HG03097 (cell line): Measurements from ENCODE around the gene KRTAP4-6.
"Not testable (repeated sequence)": the region's sequence is repeated elsewhere in the genome, so short reads cannot be mapped to it uniquely, and the experiment has no call there.

Experiments used
- ATAC-seq: cut with Tn5 transposase; IDR thresholded peaks from one replicate; pipeline ENCODE4 v1.9.1; 2021; ENCODE audit not compliant: unreplicated experiment, low FRiP score

The KRTAP4-6 gene

DNA sequence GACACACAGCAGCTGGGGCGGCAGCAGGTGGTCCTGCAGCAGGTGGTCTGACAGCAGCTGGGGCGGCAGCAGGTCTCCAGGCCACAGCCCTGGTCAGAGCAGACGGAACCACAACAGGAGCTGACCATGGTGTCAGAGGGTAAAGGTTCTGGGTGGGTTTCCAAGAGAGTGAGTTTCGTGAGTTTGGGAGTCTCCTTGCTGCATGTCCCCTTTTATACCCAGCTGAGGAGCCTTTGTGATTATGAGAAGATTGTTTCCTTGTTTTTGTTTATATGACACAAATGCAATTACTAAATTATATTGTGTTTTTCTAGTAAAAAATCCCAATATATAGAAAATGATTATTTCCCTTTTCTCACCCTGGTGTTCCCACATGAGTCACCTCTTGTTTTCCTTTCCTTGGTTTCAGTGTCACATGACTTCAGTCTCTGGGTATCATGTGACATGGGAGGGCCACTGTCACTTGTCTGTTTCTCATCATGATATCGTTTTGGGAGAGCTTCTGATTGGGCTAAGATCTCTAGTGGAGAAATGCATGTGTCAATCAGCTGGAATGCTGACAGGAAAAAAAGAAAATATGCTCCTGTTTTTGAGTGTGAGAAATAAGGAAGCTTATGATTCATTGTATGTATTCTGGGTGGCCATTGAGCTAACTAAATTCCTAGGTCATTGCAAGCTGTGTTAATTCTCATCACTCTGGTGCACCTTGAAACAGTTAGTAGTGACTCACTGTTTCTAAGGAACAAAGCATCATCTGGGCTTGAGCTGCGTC lies at the start of gene KRTAP4-6:
KRTAP4-6 (minus strand) TSS at position 185 of the 772 bp plus-strand sequence; CDS start at position 128, 57 bp downstream.
- no peak for ATAC-seq

DNA sequence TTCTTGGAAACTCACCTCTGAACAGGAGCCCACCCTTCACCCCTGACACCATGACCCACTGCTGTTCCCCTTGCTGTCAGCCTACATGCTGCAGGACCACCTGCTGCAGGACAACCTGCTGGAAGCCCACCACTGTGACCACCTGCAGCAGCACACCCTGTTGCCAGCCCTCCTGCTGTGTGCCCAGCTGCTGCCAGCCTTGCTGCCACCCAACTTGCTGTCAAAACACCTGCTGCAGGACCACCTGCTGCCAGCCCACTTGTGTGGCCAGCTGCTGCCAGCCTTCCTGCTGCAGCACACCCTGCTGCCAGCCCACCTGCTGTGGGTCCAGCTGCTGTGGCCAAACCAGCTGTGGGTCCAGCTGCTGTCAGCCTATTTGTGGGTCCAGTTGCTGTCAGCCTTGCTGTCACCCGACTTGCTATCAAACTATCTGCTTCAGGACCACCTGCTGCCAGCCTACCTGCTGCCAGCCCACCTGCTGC lies 49.5 kb upstream of the KRTAP4-6 start, which contains the start of gene KRTAP9-1:
KRTAP9-1 (plus strand) TSS at position 51 of the 482 bp plus-strand sequence; CDS start at position 51, 0 bp downstream.
- ATAC-seq: not testable (repeated sequence)

DNA sequence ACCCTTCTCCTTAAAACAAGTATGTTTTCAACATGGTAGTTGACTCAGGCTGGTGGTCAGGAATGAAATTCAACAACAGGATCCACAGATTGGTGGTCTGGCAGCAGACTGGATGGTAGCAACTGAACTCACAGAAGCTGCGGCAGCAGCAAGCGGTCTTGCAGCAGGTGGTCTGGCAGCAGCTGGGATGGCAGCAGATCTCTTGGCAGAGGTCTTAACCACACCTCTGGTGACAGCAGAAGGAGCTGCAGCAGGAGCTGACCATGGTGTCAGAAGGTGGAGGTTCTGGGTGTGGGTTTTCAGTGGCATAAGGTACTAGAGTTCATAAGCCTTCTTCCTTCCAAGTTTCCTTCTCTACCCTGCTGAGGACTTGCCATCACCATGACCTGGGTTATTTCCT lies 46.5 kb upstream of the KRTAP4-6 start:
- no peak for ATAC-seq

DNA sequence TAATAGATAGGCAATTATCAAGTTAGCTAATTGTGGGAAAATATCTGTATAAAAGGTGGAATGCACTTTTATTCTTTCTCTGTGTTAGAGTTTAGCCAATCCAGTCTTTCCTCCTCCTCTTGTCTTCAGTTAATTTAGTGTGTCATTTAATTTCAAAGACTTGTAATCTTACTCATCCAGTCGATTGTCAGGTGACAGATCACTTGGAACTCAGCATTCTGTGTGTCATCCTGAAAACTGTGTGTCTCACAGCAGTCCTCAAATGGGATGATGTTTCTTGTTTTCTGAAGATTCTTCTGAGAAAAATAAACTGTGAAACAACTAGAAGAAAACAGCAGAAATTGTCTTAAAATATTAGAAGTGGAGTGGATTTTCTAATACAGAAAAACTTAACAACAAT lies 44.7 kb upstream of the KRTAP4-6 start:
- ATAC-seq: no peak

DNA sequence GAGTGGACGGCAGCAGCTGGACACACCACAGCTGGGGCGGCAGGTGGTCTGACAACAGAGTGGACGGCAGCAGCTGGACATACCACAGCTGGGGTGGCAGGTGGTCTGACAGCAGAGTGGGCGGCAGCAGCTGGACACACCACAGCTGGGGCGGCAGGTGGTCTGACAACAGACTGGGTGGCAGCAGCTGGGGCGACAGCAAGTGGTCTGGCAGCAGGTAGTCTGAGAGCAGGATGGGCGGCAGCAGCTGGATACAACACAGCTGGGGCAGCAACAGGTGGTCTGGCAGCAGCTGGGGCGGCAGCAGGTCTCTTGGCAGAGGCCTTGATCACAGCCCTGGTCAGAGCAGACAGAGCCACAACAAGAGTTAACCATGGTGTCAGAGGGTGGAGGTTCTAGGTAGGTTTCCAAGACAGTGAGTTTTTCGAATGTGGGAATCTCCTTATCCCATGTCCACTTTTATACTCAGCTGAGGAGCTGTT lies 44.2 kb upstream of the KRTAP4-6 start, which contains the start of gene KRTAP4-1:
KRTAP4-1 (minus strand) TSS at position 432 of the 482 bp plus-strand sequence; CDS start at position 375, 57 bp downstream.
- ATAC-seq: no peak

DNA sequence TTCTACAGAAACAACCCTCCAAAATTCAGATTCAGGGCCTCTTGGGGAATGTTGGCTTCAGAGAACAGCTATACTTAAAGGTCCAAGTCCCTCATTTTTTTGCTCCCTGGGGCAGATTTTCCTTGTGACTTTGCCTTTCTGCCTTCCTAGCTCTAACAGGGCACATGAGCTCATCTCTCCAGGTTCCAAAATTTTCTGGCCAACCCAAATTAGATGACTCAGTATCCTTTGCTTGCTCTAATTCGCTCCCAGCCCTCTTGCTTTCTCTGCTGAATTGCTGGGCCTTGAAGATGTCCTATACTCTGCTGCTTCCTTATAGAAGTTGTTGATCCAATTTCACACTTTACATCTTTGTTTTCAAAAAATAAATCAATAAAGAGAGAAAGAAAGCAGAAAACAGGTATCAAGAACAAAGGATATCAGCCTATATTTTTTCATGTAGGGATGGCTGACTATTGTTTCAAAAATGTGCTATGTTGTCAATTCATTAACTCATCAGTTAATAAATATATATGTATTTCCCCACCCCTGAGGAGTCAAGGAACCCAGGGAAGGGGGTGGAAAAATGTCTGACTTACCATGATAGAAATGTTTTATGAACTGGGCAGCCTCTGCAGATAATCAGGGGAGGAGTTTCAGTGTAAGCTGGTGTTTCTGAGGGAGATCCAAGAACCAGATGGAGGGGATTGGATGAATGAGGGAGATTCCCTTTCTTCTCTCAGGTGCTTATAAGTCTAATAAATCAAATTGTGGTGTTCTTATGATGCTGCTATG lies 38.7 kb upstream of the KRTAP4-6 start:
- ATAC-seq: no peak

DNA sequence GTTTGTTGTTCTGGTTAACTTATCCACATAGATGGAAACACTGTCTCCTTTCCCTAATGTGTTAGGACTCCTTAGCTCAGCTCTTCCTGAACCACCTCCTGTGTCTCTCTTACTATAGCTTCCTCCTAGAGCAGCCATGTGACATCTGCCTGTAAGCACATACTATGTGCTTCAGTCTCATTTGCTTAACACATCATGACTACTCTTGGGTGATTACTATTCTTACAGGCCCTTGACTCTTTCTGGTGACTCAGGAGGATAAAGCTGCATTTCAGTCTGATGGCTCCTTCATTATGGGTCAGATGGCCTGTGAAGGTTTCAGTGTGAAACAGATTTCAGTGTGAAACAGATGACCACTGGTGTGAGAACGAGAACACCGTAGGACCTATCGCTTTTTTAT lies 38.0 kb upstream of the KRTAP4-6 start:
- ATAC-seq: no peak

DNA sequence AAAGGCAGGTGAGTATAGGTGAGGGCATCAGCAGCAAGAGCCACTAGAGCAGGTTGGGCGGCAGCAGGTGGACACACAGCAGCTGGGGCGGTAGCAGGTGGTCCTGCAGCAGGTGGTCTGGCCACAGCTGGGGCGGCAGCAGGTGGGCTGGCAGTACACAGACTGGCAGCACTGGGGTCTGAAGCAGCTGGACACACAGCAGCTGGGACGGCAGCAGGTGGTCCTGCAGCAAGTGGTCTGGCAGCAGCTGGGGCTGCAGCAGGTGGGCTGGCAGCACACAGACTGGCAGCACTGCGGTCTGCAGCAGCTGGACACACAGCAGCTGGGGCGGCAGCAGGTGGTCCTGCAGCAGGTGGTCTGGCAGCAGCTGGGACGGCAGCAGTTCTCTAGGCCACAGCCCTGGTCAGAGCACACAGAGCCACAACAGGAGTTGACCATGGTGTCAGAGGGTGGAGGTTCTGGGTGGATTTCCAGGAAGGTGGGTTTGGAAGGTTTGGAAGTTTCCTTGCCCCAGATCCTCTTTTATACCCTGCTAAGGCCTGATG lies 37.5 kb upstream of the KRTAP4-6 start, which contains the start of gene KRTAP4-2:
KRTAP4-2 (minus strand) TSS at position 495 of the 545 bp plus-strand sequence; CDS start at position 438, 57 bp downstream.
- no peak for ATAC-seq

DNA sequence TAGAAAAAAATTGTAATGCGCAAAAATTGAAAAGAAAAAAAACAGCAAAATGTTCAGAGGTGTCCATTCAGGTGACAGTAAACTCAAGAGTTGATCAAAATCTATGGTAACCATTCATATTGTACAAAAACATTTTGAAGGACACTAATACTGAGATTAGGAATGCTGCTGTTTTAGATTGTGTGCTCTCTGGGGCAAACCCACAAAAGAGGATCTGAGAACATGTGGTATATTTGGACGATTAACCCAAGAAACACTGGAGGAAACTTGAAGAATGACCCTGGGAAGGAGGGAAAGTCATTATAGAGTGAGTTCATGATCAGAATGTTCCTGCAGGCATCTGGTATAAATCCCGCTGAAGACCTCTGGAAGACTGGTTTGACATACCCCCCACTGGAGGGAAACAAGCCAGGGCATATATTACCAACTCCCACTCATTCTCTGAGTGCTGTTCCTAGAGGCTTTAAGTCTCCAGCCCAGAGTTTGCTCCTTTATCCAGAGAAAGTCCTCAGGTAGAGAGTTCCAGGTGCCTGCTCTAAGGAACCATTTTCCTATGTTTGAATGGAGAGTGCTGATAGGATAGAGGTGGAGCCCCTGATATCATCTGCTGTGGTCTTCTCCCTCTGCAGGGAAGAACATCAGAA lies 36.5 kb upstream of the KRTAP4-6 start:
- no peak for ATAC-seq

DNA sequence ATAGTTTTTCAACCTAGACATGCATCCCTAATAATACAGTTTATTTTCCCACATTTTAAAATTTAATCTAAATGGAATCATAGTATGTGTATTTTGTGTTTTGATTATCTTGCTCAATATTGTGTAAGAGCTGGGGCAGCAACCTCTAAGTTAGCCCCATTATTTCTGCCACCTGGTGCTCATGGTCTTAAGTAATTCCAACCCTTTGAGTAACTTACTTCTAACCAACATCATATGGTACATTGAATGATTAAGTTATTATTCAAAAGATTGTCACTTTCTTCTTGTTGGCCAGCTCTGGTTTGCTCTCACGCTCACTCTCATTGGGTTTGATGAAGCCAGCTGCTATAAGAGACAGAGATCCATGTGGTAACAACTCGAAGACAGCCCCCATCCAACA lies 31.5 kb upstream of the KRTAP4-6 start:
- no peak for ATAC-seq

DNA sequence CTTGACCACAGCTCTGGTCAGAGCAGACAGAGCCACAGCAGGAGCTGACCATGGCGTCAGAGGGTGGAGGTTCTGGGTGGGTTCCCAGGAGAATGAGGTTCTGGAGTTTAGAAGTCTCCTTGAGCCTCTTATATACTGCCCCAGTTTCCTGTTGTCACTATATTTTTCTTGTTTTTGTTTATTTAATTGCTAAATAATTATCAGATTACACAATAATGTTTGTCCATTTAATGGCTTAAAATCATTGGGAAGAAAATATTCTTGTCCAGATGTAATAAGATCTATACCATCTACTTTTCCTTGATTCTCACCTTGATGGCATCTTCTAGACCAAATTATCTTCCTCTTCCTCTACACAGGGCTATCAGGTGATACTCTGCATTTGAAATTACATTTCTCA lies 27.8 kb upstream of the KRTAP4-6 start, which contains the start of gene KRTAP4-3:
KRTAP4-3 (minus strand) TSS at position 101 of the 400 bp plus-strand sequence; CDS start at position 52, 49 bp downstream.
- no peak for ATAC-seq

DNA sequence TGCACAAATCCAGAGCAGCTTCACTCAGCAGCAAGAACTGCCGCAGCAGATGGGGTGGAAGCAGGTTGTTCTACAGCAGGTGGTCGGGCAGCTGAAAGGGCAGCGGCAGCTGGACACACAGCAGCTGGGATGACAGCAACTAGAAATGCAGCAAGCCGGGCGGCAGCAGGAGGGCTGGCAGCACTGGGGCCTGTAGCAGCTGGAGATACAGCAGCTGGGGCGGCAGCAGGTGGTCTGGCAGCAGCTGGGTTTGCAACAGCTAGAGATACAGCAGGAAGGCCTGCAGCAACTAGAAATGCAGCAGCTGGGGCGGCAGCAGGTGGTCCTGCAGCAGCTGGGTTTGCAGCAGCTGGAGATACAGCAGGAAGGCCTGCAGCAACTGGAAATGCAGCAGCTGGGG lies 27.2 kb upstream of the KRTAP4-6 start:
- ATAC-seq: no peak

DNA sequence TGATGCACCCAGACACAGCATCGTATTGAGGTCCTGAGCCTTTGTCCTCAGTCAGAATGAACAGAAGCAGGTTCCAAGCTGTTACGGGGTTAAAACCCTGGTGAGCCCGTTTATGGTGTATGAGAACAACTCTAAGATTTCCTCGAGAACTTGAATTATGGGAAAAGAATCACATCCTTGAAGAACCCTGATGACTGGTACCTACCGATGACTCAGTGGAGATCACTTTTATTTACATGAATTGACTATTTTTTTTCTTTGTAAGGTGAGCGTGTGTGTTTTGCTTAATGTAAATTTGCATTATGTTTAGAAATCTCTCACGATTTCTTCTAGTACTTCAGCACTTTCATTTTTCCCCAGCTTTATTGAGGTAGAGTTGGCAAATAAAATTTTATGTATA lies 23.5 kb upstream of the KRTAP4-6 start:
- no peak for ATAC-seq

DNA sequence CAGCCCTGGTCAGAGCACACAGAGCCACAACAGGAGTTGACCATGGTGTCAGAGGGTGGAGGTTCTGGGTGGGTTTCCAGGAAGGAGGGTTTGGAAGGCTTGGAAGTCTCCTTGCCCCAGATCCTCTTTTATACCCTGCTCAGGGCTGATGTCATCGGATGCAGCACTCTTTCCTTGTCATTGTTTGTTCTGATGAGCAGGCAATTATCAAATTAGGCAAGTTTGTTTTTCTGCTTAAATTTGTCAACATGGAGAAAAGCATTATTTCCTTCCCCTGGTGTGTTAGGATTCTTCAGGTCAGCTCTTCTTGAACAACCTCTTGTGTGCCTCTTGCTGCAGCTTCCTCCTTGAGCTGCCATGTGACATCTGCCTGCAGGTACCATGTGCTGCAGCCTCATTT lies 20.3 kb upstream of the KRTAP4-6 start, which contains the start of gene KRTAP4-4:
KRTAP4-4 (minus strand) TSS at position 101 of the 400 bp plus-strand sequence; CDS start at position 44, 57 bp downstream.
- no peak for ATAC-seq

DNA sequence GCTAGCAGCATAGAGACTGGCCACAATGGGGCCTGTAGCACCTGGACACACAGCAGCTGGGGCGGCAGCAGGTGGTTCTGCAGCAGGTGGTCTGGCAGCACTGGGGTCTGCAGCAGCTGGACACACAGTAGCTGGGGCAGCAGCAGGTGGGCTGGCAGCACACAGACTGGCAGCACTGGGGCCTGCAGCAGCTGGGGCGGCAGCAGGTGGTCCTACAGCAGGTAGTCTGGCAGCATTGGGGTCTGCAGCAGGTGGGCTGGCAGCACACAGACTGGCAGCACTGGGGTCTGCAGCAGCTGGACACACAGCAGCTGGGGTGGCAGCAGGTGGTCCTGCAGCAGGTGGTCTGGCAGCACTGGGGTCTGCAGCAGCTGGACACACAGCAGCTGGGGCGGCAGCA lies 19.8 kb upstream of the KRTAP4-6 start:
- ATAC-seq: not testable (repeated sequence)

DNA sequence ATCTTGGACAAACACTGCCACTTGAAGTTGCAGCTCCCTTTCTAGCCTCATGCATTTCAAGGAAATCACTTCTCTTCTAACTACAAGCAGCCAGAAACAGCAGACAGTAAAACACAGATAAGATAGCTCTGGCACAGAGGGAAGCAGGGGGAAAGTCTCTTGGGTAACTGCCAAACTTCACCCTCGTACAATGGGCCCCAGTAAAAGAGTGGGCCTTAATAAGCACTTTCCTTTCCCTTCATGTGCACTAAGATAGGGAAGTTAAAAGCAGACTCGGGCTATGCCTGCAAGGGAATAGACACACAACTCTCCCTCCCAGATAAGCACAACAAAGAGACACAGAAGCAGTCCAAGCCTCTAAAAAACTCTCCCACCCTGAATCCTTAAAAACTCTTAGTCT lies 13.5 kb upstream of the KRTAP4-6 start:
- ATAC-seq: no peak

DNA sequence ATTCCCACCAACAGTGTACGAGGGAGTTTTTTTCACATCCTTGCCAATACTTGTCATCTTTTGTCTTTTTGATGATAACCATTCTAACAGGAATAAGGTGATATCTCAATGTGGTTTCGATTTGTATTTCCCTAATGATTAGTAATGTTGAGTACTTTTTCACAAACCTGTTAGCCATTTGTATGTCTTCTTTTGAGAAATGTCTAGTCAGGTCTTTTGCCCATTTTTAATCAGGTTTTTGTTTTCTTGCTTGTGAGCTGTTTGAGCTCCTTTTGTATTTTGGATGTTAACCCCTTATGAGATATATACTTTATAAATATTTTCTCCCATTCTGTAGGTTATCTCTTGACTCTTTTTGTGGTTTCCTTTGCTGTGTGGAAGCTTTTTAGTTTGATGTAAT lies 11.2 kb upstream of the KRTAP4-6 start:
- no peak for ATAC-seq

DNA sequence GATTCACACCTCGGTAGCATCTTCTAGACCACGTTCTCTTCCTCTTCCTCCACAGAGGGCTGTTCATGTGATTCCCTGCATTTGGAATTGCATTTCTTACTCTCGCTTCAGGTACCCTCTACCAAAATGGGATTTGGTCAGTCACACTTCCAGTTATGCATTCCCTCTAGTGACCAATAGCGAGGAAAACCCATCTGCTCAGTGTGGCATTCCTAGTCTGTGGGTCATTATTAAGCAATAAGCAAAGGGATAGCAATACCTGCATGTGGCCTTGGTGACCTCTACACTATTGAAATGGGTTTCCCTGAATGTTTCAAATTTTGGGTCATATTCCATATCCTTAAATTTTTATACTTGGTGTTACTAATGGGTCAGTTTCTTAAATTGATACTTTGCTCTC lies 9.7 kb upstream of the KRTAP4-6 start:
- ATAC-seq: no peak

DNA sequence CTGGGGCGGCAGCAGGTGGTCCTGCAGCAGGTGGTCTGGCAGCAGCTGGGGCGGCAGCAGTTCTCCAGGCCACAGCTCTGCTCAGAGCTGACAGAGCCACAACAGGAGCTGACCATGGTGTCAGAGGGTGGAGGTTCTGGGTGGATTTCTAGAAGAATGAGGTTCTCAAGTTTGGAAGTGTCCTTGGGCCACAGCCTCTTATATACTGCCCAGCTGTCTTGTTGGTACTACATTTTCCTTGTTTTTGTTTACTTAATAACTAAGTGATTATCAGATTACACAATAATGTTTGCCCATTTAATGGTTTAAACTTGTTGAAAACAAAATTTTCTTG lies 9.3 kb upstream of the KRTAP4-6 start, which contains the start of gene KRTAP4-5:
KRTAP4-5 (minus strand) TSS at position 174 of the 334 bp plus-strand sequence; CDS start at position 116, 58 bp downstream.
- no peak for ATAC-seq
